OCI-LY7 (cell line): ENCODE results near the gene RNPC3. TPM values are rescaled to one million over a fixed set of nuclear protein-coding genes. Genes with fewer than 3 reads are reported as not detected.

ENCODE experiments used
- BruUV-seq: library from RNA; stranded (reverse); fragments of 400-500 nt; replicated peaks from 2 replicates; lab custom pipeline; 2021; lab: Mats Ljungman, UMichigan
- CTCF ChIA-PET: fragments of 300-600 bp; sonication (Branson Sonifier 250); formaldehyde crosslinking; loops from one replicate; lab custom pipeline; 2022; ENCODE audit warnings: antibody characterized with exemption; ENCODE audit not compliant: unreplicated experiment; lab: Charles Lee
- POLR2A ChIA-PET: fragments of 300-600 bp; sonication (Branson Sonifier 250); formaldehyde crosslinking; loops from one replicate; lab custom pipeline; 2022; ENCODE audit warnings: antibody characterized with exemption; lab: Charles Lee
- DNase-seq: peaks from one replicate; pipeline ENCODE4 v3.0.0-alpha.2; 2015; ENCODE audit warnings: low spot score
- H2AFZ ChIP-seq: fragments of 200-600 bp; sonication (generic), shearing (Covaris generic); 2 replicates; pipeline ENCODE4 v1.6.1; 2014; ENCODE audit warnings: mild to moderate bottlenecking, antibody characterized with exemption, low read length, moderate library complexity
- H3K27ac ChIP-seq: fragments of 200-600 bp; sonication (generic); 2 replicates; pipeline ENCODE4 v1.5.1; 2014; ENCODE audit warnings: mixed run types, low read depth, mild to moderate bottlenecking, moderate library complexity, low read length, inconsistent platforms; ENCODE audit not compliant: poor library complexity, severe bottlenecking
- H3K36me3 ChIP-seq: fragments of 200-600 bp; sonication (generic); 2 replicates; pipeline ENCODE4 v1.6.1; 2014; ENCODE audit warnings: mild to moderate bottlenecking, antibody characterized with exemption, low read length, moderate library complexity, mixed read lengths; ENCODE audit not compliant: insufficient read depth
- H3K4me1 ChIP-seq: fragments of 200-600 bp; sonication (generic); 2 replicates; pipeline ENCODE4 v1.5.1; 2014; ENCODE audit warnings: mild to moderate bottlenecking, low read length; ENCODE audit not compliant: insufficient read depth, poor library complexity, severe bottlenecking
- H3K4me2 ChIP-seq: fragments of 200-600 bp; sonication (generic); 2 replicates; pipeline ENCODE4 v1.6.1; 2014; ENCODE audit warnings: mild to moderate bottlenecking, low read length
- H3K4me3 ChIP-seq: fragments of 200-600 bp; sonication (generic); 2 replicates; pipeline ENCODE4 v1.5.1; 2014; ENCODE audit warnings: mild to moderate bottlenecking, low read depth, low read length; ENCODE audit not compliant: poor library complexity, severe bottlenecking
- H3K79me2 ChIP-seq: fragments of 200-600 bp; sonication (generic); 2 replicates; pipeline ENCODE4 v1.6.1; 2016; ENCODE audit warnings: low read depth, mild to moderate bottlenecking, low read length, moderate library complexity, mixed read lengths; ENCODE audit not compliant: insufficient read depth
- H3K9me2 ChIP-seq: fragments of 200-600 bp; sonication (generic); 2 replicates; pipeline ENCODE4 v1.6.1; 2016; ENCODE audit warnings: mild to moderate bottlenecking, low read length, mixed read lengths; ENCODE audit not compliant: insufficient read depth
- H3K9me3 ChIP-seq: fragments of 200-600 bp; sonication (generic); 2 replicates; pipeline ENCODE4 v1.6.1; 2014; ENCODE audit warnings: mild to moderate bottlenecking, mixed run types, low read length, mixed read lengths
- H4K20me1 ChIP-seq: fragments of 200-600 bp; sonication (generic); 2 replicates; pipeline ENCODE4 v1.6.1; 2014; ENCODE audit warnings: mild to moderate bottlenecking, antibody characterized with exemption, low read length, moderate library complexity, mixed read lengths; ENCODE audit not compliant: insufficient read depth
- CTCF ChIP-seq: fragments of 200-600 bp; sonication (generic); conservative IDR thresholded peaks from 2 replicates; pipeline ENCODE4 v1.5.1; 2014; ENCODE audit warnings: mild to moderate bottlenecking, antibody characterized with exemption, low read length, moderate library complexity, mixed read lengths
- EZH2phosphoT487 ChIP-seq: fragments of 200-600 bp; sonication (generic); IDR thresholded peaks from 2 replicates; pipeline ENCODE4 v1.6.1; 2018; ENCODE audit warnings: low read depth, borderline replicate concordance, mild to moderate bottlenecking, mixed run types, antibody characterized with exemption, low read length, moderate library complexity, mixed read lengths
- intact Hi-C: fragments of 100-400 bp; cut with micrococcal nuclease; formaldehyde crosslinking; loops from one replicate; pipeline ENCODE4 v1.10.0; 2022; ENCODE audit not compliant: unreplicated experiment
- total RNA-seq, 2 experiments: library from RNA; depleted of rRNA in 1 of 2; stranded (reverse); fragments of >200 nt in 1 of 2; shearing (Covaris generic) in 1 of 2; gene quantifications; 2 replicates each; pipeline ENCODE4 v1.2.3, GENCODE V29; 2014 to 2022

RNPC3 gene
- total RNA-seq, 2 experiments from 2014 or later = 20.1 to 33.6 TPM

GRCh38 chr1:103525114-103525606 is 339 bp upstream of the RNPC3 start:
- Histone ChIP-seq H2AFZ (peak overlapping the region; percentile 81; the same call in 1 of the 2 replicates), H3K4me1 (peaks cover 28% of the 10 kb centered on the region), H4K20me1 (peaks cover 23% of the 10 kb centered on the region), H3K4me2 (peak overlapping the region; percentile 91), H3K9me3 (no peaks in the 10 kb centered on the region), H3K4me3 (peak overlapping the region; percentile 71), H3K27ac (no peak overlapping the region), H3K9me2 (no peaks in the 10 kb centered on the region), H3K79me2 (peaks cover 43% of the 10 kb centered on the region), H3K36me3 (peaks cover 28% of the 10 kb centered on the region)
- CTCF ChIA-PET = no interaction called here
- intact Hi-C loops = no loop called here
- peak; percentile 50 for DNase-seq
- BruUV-seq = no TSS peak
- no peak for TF ChIP-seq CTCF
- TF ChIP-seq EZH2phosphoT487 = no peak
- POLR2A ChIA-PET = interaction anchor here (1.0 to 2.3 kb wide), 4 partner anchors 8 to 16 kb away, joined by 3 to 17 read pairs (median 6); no protein-coding TSS in a partner anchor

GRCh38 chr1:103527331-103527730 is 1.8 kb downstream of the RNPC3 start:
- Histone ChIP-seq H3K27ac (no peak overlapping the region), H3K4me2 (peak overlapping the region; percentile 82), H3K4me3 (peak overlapping the region; percentile 97), H3K9me2 (no peaks in the 10 kb centered on the region), H3K4me1 (peaks cover 28% of the 10 kb centered on the region), H4K20me1 (peaks cover 24% of the 10 kb centered on the region), H3K36me3 (peaks cover 50% of the 10 kb centered on the region), H3K79me2 (peaks cover 61% of the 10 kb centered on the region), H2AFZ (no peak overlapping the region), H3K9me3 (no peaks in the 10 kb centered on the region)
- BruUV-seq = no TSS peak
- CTCF ChIA-PET = no interaction called here
- no peak for DNase-seq
- POLR2A ChIA-PET = interaction anchor here (0.6 to 1.0 kb wide), 5 partner anchors 10 to 398 kb away, joined by 3 to 4 read pairs (median 3); no protein-coding TSS in a partner anchor
- intact Hi-C loops = no loop called here
- no peak for TF ChIP-seq EZH2phosphoT487
- no peak for TF ChIP-seq CTCF

- H3K4me2 ChIP-seq = no peak overlapping the region
- ChIA-PET POLR2A (no interaction called here), CTCF (no interaction called here)
- H3K36me3 ChIP-seq = peaks cover 73% of the 10 kb centered on the region
- H3K9me3 ChIP-seq = no peaks in the 10 kb centered on the region
- intact Hi-C loops = no loop called here
- peaks cover 24% of the 10 kb centered on the region for H3K4me1 ChIP-seq
- TF ChIP-seq EZH2phosphoT487 (no peak), CTCF (no peak)
- H3K27ac ChIP-seq = no peak overlapping the region
- H3K4me3 ChIP-seq = no peak overlapping the region
- peaks cover 79% of the 10 kb centered on the region for H3K79me2 ChIP-seq
- H4K20me1 ChIP-seq = peaks cover 38% of the 10 kb centered on the region
- H2AFZ ChIP-seq = no peak overlapping the region
- DNase-seq = no peak
- no peaks in the 10 kb centered on the region for H3K9me2 ChIP-seq
- no TSS peak for BruUV-seq
These were observed 4.2 kb downstream of the RNPC3 start for GRCh38 chr1:103529746-103530145.
